ENCODE measurements around the gene RTN4RL1.

RTN4RL1 gene

DNA sequence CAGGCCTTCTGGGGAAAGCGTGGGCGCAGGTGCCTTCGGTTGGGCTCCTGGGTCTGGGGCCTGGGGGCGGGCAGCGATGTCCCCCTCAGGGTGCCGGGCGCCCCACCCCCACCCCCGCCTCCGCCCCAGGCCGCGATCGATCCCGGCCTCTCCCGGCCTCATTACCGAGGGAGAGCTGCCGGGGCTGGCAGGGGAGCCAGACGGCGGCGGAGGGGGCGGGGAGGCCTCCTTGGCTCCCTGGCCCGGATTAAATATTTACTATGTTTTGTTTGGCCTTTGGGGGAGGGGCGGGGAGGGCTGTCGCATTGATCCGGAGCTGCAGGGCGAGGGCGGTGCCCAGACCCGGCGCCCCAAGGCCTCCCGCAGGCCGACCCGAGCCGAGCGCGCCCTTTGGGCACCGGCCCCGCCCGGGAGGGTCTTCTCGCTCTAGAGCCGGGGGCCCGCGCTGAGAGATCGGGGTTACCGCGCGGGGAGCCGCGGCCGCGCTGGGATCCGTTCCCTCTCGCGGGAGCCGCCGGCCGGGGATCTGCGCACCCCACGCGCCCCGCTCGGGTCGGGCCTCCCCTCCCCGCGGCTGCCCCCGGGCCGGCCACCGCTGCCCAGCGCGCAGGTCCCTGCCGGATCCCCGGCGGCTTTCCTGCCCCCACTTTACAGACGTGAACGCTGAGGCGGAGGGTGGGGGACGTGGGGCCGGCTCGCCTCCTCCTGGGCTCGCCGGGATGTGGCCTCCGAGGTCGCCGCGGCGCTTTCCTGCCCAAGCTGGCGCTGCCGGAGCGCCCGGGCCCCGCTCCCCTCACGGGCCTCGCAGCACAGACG is 27.0 kb downstream of the RTN4RL1 start:
- H3K4me3 ChIP-seq (ENCODE audit: low read depth, low read length) = no peak overlapping the region
- no peak for TF ChIP-seq CTCF (IDR thresholded peaks at IDR 0.05; ENCODE audit: insufficient read depth, low read length, missing control alignments)
- ChIA-PET CTCF (interaction anchor here (2.0 kb wide), 1 partner anchor 89 kb away, joined by 5 read pairs; no protein-coding TSS in a partner anchor), POLR2A (no interaction called here)
- DNase-seq (ENCODE audit: low read depth, low spot score) = no peak

GRCh38 chr17:1997289-1997926 is 27.7 kb downstream of the RTN4RL1 start:
- TF ChIP-seq CTCF (IDR thresholded peaks at IDR 0.05; ENCODE audit: insufficient read depth, low read length, missing control alignments) = no peak
- no peak overlapping the region for H3K4me3 ChIP-seq (ENCODE audit: low read depth, low read length)
- no peak for DNase-seq (ENCODE audit: low read depth, low spot score)
- POLR2A ChIA-PET = no interaction called here
- CTCF ChIA-PET = no interaction called here

GRCh38 chr17:1996800-1997288 is 28.3 kb downstream of the RTN4RL1 start:
- no peak for TF ChIP-seq CTCF (IDR thresholded peaks at IDR 0.05; ENCODE audit: insufficient read depth, low read length, missing control alignments)
- no peak for DNase-seq (ENCODE audit: low read depth, low spot score)
- H3K4me3 ChIP-seq (ENCODE audit: low read depth, low read length) = no peak overlapping the region
- ChIA-PET CTCF (interaction anchor here (0.8 kb wide), 1 partner anchor 8 kb away, joined by 3 read pairs; no protein-coding TSS in a partner anchor), POLR2A (no interaction called here)

DNA sequence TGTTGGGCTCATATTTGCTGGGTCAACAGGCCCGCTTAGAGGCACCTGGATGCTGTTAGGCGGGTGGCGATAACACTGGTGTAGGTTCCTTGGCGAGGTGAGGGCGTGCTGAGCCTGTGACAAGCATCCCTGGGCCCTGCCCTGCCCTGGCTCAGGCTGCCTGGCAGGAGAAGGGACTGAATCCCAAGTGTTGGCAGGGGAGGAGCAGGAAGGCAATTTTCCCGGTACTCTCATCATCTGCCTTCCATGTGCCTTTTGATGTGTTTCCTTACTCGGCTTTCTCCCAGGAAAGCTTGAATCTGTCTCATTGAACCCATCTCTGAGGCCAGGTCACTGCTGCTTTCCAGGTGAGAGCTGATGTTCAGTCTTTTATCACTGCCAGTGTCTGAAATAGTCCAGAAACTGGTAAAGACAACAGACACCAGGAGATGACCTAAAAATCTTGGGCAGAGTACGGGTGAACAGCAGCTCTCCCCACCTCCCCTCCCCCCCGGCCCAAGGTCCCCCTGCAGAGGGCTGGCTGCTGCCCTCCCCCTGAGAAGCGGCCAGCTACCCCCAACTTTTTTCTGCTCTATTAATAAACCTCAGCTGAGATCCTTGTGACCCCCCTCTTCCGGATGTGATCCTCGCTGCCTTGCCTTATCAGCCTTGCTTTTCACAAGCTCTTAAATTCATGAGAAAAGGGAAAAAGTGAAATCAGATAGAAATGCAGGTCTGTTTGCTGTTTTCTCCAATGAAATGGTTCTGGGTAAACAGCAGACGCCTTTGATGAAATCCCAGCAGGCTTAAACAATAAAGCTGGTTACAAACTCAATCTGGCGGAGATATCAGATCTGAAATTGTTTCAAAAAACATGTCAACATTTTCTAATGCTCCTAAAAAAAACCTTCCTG is 29.0 kb downstream of the RTN4RL1 start:
- DNase-seq (ENCODE audit: low read depth, low spot score) = no peak
- H3K4me3 ChIP-seq (ENCODE audit: low read depth, low read length) = no peak overlapping the region
- ChIA-PET POLR2A (no interaction called here), CTCF (interaction anchor here (0.8 to 1.2 kb wide), 2 partner anchors 9 to 30 kb away, joined by 3 to 4 read pairs; no protein-coding TSS in a partner anchor)
- TF ChIP-seq CTCF (IDR thresholded peaks at IDR 0.05; ENCODE audit: insufficient read depth, low read length, missing control alignments) = no peak

DNA sequence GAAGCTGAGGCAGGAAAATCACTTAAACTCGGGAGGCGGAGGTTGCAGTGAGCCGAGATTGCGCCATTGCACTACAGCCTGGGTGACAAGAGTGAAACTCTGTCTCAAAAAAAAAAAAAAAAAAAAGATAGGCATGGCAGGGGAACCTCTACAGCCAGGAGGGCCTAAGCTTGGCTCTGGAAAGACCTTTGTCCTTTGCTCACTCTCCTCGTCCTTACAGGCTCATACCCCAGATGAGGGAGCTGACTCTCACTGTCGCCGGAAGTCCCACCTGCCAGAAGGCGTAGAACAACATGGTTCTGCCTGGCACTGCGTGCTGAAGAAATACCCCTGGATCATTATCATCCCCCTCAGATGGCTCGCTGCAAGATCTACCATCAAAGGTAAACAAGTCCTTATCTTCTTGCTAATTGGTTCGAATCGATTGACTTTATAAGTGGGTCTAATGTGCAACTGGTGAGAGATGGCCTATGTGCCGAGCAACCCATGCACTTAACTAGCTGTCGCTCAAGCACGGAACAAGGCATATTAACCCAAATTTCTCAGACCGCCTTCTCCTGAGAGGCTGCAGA is 29.7 kb downstream of the RTN4RL1 start:
- ChIA-PET POLR2A (no interaction called here), CTCF (interaction anchor here (1.2 kb wide), 1 partner anchor 31 kb away, joined by 4 read pairs; no protein-coding TSS in a partner anchor)
- no peak for TF ChIP-seq CTCF (IDR thresholded peaks at IDR 0.05; ENCODE audit: insufficient read depth, low read length, missing control alignments)
- no peak for DNase-seq (ENCODE audit: low read depth, low spot score)
- no peak overlapping the region for H3K4me3 ChIP-seq (ENCODE audit: low read depth, low read length)

All from AG04449 (cell line).